GM23248 (cell line): ENCODE data around the gene CUX1. TPM values are rescaled to one million over a fixed set of nuclear protein-coding genes. Genes with fewer than 3 reads are reported as not detected.

Source experiments
- DNase-seq: peaks from one replicate; pipeline ENCODE4 v3.0.0-alpha.2; 2015
- H2AFZ ChIP-seq: fragments of 200-600 bp; sonication (generic); 2 replicates; pipeline ENCODE4 v1.6.1; 2016; ENCODE audit warnings: antibody characterized with exemption
- H3F3A ChIP-seq: fragments of 200-600 bp; sonication (generic); 2 replicates; pipeline ENCODE4 v1.6.1; 2016; ENCODE audit warnings: mild to moderate bottlenecking, antibody characterized with exemption, mixed run types; ENCODE audit not compliant: insufficient read depth
- H3K27ac ChIP-seq: fragments of 200-600 bp; sonication (generic); 2 replicates; pipeline ENCODE4 v1.5.1; 2016; ENCODE audit warnings: mild to moderate bottlenecking
- H3K27me3 ChIP-seq: fragments of 200-600 bp; sonication (generic); replicated peaks from 2 replicates; pipeline ENCODE4 v1.6.1; 2016; ENCODE audit warnings: mild to moderate bottlenecking; ENCODE audit not compliant: insufficient read depth
- H3K36me3 ChIP-seq: fragments of 200-600 bp; sonication (generic); 2 replicates; pipeline ENCODE4 v1.6.1; 2016; ENCODE audit warnings: low read depth, mild to moderate bottlenecking
- H3K4me1 ChIP-seq: fragments of 200-600 bp; sonication (generic); 2 replicates; pipeline ENCODE4 v1.6.1; 2016; ENCODE audit warnings: mild to moderate bottlenecking; ENCODE audit not compliant: insufficient read depth
- H3K4me2 ChIP-seq: fragments of 200-600 bp; sonication (generic); one replicate; pipeline ENCODE4 v1.6.1; 2016; ENCODE audit warnings: mild to moderate bottlenecking; ENCODE audit not compliant: unreplicated experiment
- H3K4me3 ChIP-seq: fragments of 200-600 bp; sonication (generic); 2 replicates; pipeline ENCODE4 v1.5.1; 2016; ENCODE audit warnings: mild to moderate bottlenecking
- H3K79me2 ChIP-seq: fragments of 200-600 bp; sonication (generic); 2 replicates; pipeline ENCODE4 v1.6.1; 2016; ENCODE audit warnings: mild to moderate bottlenecking; ENCODE audit not compliant: insufficient read depth
- H3K9ac ChIP-seq: fragments of 200-600 bp; sonication (generic); 2 replicates; pipeline ENCODE4 v1.6.1; 2016; ENCODE audit warnings: mild to moderate bottlenecking
- H3K9me2 ChIP-seq: fragments of 200-600 bp; sonication (generic); 2 replicates; pipeline ENCODE4 v1.6.1; 2016; ENCODE audit warnings: mixed run types, mild to moderate bottlenecking, moderate library complexity; ENCODE audit not compliant: insufficient read depth
- H3K9me3 ChIP-seq: fragments of 200-600 bp; sonication (generic); one replicate; pipeline ENCODE4 v1.6.1; 2017; ENCODE audit warnings: low read depth
- H4K20me1 ChIP-seq: fragments of 200-600 bp; sonication (generic); 2 replicates; pipeline ENCODE4 v1.6.0; 2016; ENCODE audit not compliant: insufficient read depth
- EZH2 ChIP-seq: fragments of 200-600 bp; sonication (generic); IDR thresholded peaks from 2 replicates; pipeline ENCODE4 v1.6.1; 2018; ENCODE audit warnings: antibody characterized with exemption, mild to moderate bottlenecking; ENCODE audit not compliant: insufficient read depth, poor library complexity, severe bottlenecking
- EZH2phosphoT487 ChIP-seq: fragments of 200-600 bp; sonication (generic); IDR thresholded peaks from 2 replicates; pipeline ENCODE4 v1.6.1; 2018; ENCODE audit warnings: antibody characterized with exemption, moderate library complexity, mild to moderate bottlenecking, low read depth; ENCODE audit not compliant: insufficient read depth
- WGBS, 2 experiments: methylation state at CpG; one replicate each; pipeline ENCODE4 v1.1.6; 2015 to 2017; ENCODE audit warnings: low lambda C conversion rate in 2 of 2, low coverage in 1 of 2; ENCODE audit errors: missing lambda C conversion rate in 2 of 2; 5-methylcytosine and 5-hydroxymethylcytosine counted together
- in situ Hi-C: fragments of 300-500 bp; cut with MboI; formaldehyde crosslinking; loops from 2 replicates; pipeline ENCODE4 v1.15.0; 2020
- polyA plus RNA-seq: library from polyadenylated mRNA; unstranded; fragments of >200 nt; fragmentation: Nextera tagmentation; extraction: Ambion mirVana; gene quantifications from 2 replicates; pipeline ENCODE4 v1.2.1, GENCODE V29; 2016
- total RNA-seq: library from RNA; depleted of rRNA; stranded (reverse); fragments of >200 nt; shearing (Covaris generic); gene quantifications from 2 replicates; pipeline ENCODE4 v1.2.3, GENCODE V29; 2014

The CUX1 gene
- total and polyA plus RNA-seq, 2 experiments from 2014 or later, result 30.2 to 34.9 TPM

DNA sequence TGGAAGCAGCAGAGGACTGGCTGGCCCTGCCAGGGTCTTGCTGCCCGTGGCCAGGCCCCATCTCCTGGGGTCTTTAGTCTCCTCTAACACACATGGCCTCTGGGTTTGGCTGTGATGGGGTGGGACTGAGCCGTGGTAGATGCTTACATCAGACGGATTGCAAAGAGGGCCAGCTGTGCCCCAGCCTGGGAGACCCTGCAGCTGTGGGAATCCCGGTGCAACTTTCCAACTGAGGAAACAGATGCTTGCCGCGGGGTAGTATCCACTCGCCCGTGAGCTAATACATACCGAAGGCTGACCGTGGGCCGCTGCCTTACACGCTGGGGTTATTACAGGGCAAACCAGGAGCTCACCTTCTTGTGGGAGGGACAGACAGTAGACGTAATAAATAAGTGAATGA, 445.1 kb downstream of the CUX1 start:
- H3K9ac ChIP-seq, result no peak overlapping the region
- H3K4me3 ChIP-seq, result no peak overlapping the region
- H3K9me3 ChIP-seq, result no peaks in the 10 kb centered on the region
- H3K27ac ChIP-seq, result no peak overlapping the region
- no peak overlapping the region for H3K4me2 ChIP-seq
- H3K4me1 ChIP-seq, result no peaks in the 10 kb centered on the region
- WGBS, 2 experiments, result 70 to 81% methylated on average over 13 of the region's 13 CpGs
- H3K27me3 ChIP-seq, result no peaks in the 10 kb centered on the region
- no peaks in the 10 kb centered on the region for H3F3A ChIP-seq
- no peak for DNase-seq
- no peaks in the 10 kb centered on the region for H3K79me2 ChIP-seq
- H3K9me2 ChIP-seq, result no peaks in the 10 kb centered on the region
- in situ Hi-C loops, result no loop called here
- H2AFZ ChIP-seq, result no peak overlapping the region
- no peak for TF ChIP-seq EZH2phosphoT487
- no peaks in the 10 kb centered on the region for H4K20me1 ChIP-seq
- no peaks in the 10 kb centered on the region for H3K36me3 ChIP-seq

GRCh38 chr7:102264367-102264891, 447.0 kb downstream of the CUX1 start:
- Histone ChIP-seq H4K20me1 (no peaks in the 10 kb centered on the region), H3K9me3 (no peaks in the 10 kb centered on the region), H3K9ac (no peak overlapping the region), H3K27ac (no peak overlapping the region), H3K4me1 (no peaks in the 10 kb centered on the region), H3K9me2 (no peaks in the 10 kb centered on the region), H3F3A (no peaks in the 10 kb centered on the region), H2AFZ (no peak overlapping the region), H3K4me3 (no peak overlapping the region), H3K27me3 (no peaks in the 10 kb centered on the region), H3K79me2 (no peaks in the 10 kb centered on the region), H3K4me2 (no peak overlapping the region), H3K36me3 (no peaks in the 10 kb centered on the region)
- TF ChIP-seq EZH2 (no peak), EZH2phosphoT487 (no peak)
- DNase-seq, result no peak
- in situ Hi-C loops, result no loop called here
- WGBS, 2 experiments, result 67 to 68% methylated on average over 13 of the region's 13 CpGs

GRCh38 chr7:102266541-102266940, 449.1 kb downstream of the CUX1 start:
- no peak for DNase-seq
- Histone ChIP-seq H3K4me1 (peaks cover 1% of the 10 kb centered on the region; the same call in 1 of the 2 replicates), H2AFZ (no peak overlapping the region), H3K9me3 (no peaks in the 10 kb centered on the region), H3K4me3 (no peak overlapping the region), H3K79me2 (no peaks in the 10 kb centered on the region), H3K9me2 (no peaks in the 10 kb centered on the region), H3K36me3 (no peaks in the 10 kb centered on the region), H4K20me1 (no peaks in the 10 kb centered on the region), H3K4me2 (no peak overlapping the region), H3K27me3 (no peaks in the 10 kb centered on the region), H3F3A (peaks cover 1% of the 10 kb centered on the region), H3K27ac (no peak overlapping the region), H3K9ac (no peak overlapping the region)
- in situ Hi-C loops, result no loop called here
- 82 to 85% methylated on average over 14 of the region's 14 CpGs for WGBS, 2 experiments
- no peak for TF ChIP-seq EZH2
- no peak for TF ChIP-seq EZH2phosphoT487

DNA sequence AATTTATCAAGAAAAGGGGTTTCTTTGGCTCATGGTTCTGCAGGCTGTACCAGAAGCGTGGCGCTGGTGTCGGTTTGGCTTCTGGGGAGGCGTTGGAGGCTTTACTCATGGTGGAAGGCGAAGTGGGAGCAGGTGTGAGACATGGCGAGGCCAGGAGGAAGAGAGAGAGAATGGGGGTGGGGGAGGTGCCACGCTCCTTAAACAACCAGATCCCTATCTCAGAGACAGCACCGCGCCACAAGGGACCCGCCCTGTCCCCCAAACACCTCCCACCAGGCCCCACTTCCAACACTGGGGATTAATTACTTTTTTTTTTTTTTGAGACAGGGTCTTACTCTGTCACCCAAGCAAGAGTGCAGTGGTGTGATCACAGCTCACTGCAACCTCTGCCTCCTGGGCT, 451.2 kb downstream of the CUX1 start:
- H3K4me1 ChIP-seq, result peaks cover 7% of the 10 kb centered on the region
- in situ Hi-C loops, result no loop called here
- no peak overlapping the region for H3K27ac ChIP-seq
- H4K20me1 ChIP-seq, result no peaks in the 10 kb centered on the region
- no peak for DNase-seq
- H3K27me3 ChIP-seq, result no peaks in the 10 kb centered on the region
- H3K9me3 ChIP-seq, result no peaks in the 10 kb centered on the region
- H3K4me3 ChIP-seq, result no peak overlapping the region
- H3K9ac ChIP-seq, result no peak overlapping the region
- H3F3A ChIP-seq, result peaks cover 14% of the 10 kb centered on the region
- H3K4me2 ChIP-seq, result no peak overlapping the region
- H3K79me2 ChIP-seq, result no peaks in the 10 kb centered on the region
- no peaks in the 10 kb centered on the region for H3K36me3 ChIP-seq
- H3K9me2 ChIP-seq, result no peaks in the 10 kb centered on the region
- TF ChIP-seq EZH2phosphoT487 (no peak), EZH2 (no peak)
- no peak overlapping the region for H2AFZ ChIP-seq
- WGBS, 2 experiments, result 80 to 84% methylated on average over 9 to 10 of the region's 10 CpGs
